A549 (cell line): Measurements from ENCODE around the gene CCDC142. TPM values are rescaled to one million over a fixed set of nuclear protein-coding genes. Genes with fewer than 3 reads are reported as not detected.

ENCODE experiments used
- ATAC-seq, 2 experiments: fragments of 200-7000 bp in 1 of 2; fragments of >200 bp in 1 of 2; cut with Nextera tagmentation in 1 of 2; cut with Tn5 transposase in 1 of 2; 3 replicates each; pipeline versions ENCODE4 v1.8.0 to v1.9.1; 2018 to 2020; ENCODE audit warnings: mild to moderate bottlenecking in 1 of 2, moderate library complexity in 1 of 2
- CTCF ChIA-PET: fragments of 300-600 bp; sonication (Branson Sonifier 250); formaldehyde crosslinking; extraction: SDS; loops from one replicate; lab custom pipeline; 2021; ENCODE audit warnings: antibody characterized with exemption, inconsistent platforms; lab: Yijun Ruan, JAX
- POLR2A ChIA-PET: fragments of 350-600 bp; formaldehyde crosslinking; extraction: SDS; loops from one replicate; lab custom pipeline; 2021; ENCODE audit warnings: antibody characterized with exemption, inconsistent platforms; lab: Yijun Ruan, JAX
- DNase-seq, 2 experiments: peaks; one replicate each; pipeline versions ENCODE4 v3.0.0 to v3.0.0-alpha.2; 2011 to 2016; ENCODE audit warnings: low read depth in 1 of 2, low spot score in 1 of 2
- FAIRE-seq: peaks from 2 replicates; lab custom pipeline; 2011; peaks lifted over from hg19 to GRCh38; lab: Jason Lieb, UNC
- H3K27ac ChIP-seq, 2 experiments: fragments of >200 bp; sonication (Bioruptor Twin); formaldehyde crosslinking; 3 replicates each; pipeline ENCODE4 v1.5.1; 2016 to 2017
- H3K4me1 ChIP-seq: fragments of >200 bp; sonication (Bioruptor Twin); formaldehyde crosslinking; 3 replicates; pipeline ENCODE4 v1.6.1; 2016
- H3K4me2 ChIP-seq: fragments of >200 bp; sonication (Bioruptor Twin); formaldehyde crosslinking; 3 replicates; pipeline ENCODE4 v1.6.1; 2016
- H3K4me3 ChIP-seq: fragments of >200 bp; sonication (Bioruptor Twin); formaldehyde crosslinking; 3 replicates; pipeline ENCODE4 v1.5.1; 2016
- H3K9me3 ChIP-seq: fragments of >200 bp; sonication (Bioruptor Twin); formaldehyde crosslinking; 3 replicates; pipeline ENCODE4 v1.6.1; 2016
- BHLHE40 ChIP-seq: IDR thresholded peaks from 2 replicates; pipeline ENCODE4 v1.6.1; 2012; ENCODE audit warnings: low read depth, low read length, inconsistent platforms
- CEBPB ChIP-seq, 2 experiments: fragments of >200 bp in 1 of 2; sonication (Bioruptor Twin) in 1 of 2; formaldehyde crosslinking in 1 of 2; IDR thresholded peaks; 2 replicates each; pipeline ENCODE4 v1.6.1; 2012 to 2016
- CTCF ChIP-seq: fragments of >200 bp; sonication (Bioruptor Twin); formaldehyde crosslinking; IDR thresholded peaks from 3 replicates; pipeline ENCODE4 v1.5.1; 2016
- E2F6 ChIP-seq: IDR thresholded peaks from 2 replicates; pipeline ENCODE4 v1.6.1; 2012; ENCODE audit warnings: low read depth, borderline replicate concordance
- KDM1A ChIP-seq: fragments of 200-600 bp; sonication (generic); IDR thresholded peaks from 2 replicates; pipeline ENCODE4 v1.6.1; 2016; ENCODE audit warnings: low read depth, mild to moderate bottlenecking
- MAFK ChIP-seq: fragments of 450-650 bp; IDR thresholded peaks from 2 replicates; pipeline ENCODE4 v1.6.1; 2014; ENCODE audit not compliant: partially characterized antibody
- MAX ChIP-seq: IDR thresholded peaks from 2 replicates; pipeline ENCODE4 v1.6.1; 2012
- MYC ChIP-seq: IDR thresholded peaks from 2 replicates; pipeline ENCODE4 v1.6.1; 2012; ENCODE audit warnings: mild to moderate bottlenecking, inconsistent platforms, low read length, improper control_type of control experiment, borderline replicate concordance
- PBX3 ChIP-seq: IDR thresholded peaks from 2 replicates; pipeline ENCODE4 v1.6.1; 2012
- PHF8 ChIP-seq: fragments of 200-600 bp; sonication (generic); IDR thresholded peaks from 2 replicates; pipeline ENCODE4 v1.6.1; 2016; ENCODE audit warnings: low read depth, mild to moderate bottlenecking, antibody characterized with exemption, moderate library complexity, borderline replicate concordance
- POLR2AphosphoS2 ChIP-seq: conservative IDR thresholded peaks from 2 replicates; pipeline ENCODE4 v1.6.1; 2012; ENCODE audit warnings: low read length, improper control_type of control experiment, inconsistent platforms
- RAD21 ChIP-seq, 2 experiments: fragments of >200 bp in 1 of 2; sonication (Bioruptor Twin) in 1 of 2; formaldehyde crosslinking in 1 of 2; IDR thresholded peaks in 1 of 2; conservative IDR thresholded peaks in 1 of 2; 2 replicates in 1 of 2; 3 replicates in 1 of 2; pipeline ENCODE4 v1.6.1; 2012 to 2018; ENCODE audit warnings: inconsistent platforms in 1 of 2
- REST ChIP-seq: fragments of 200-600 bp; sonication (generic); IDR thresholded peaks from 2 replicates; pipeline ENCODE4 v1.6.1; 2016; ENCODE audit warnings: antibody characterized with exemption, mild to moderate bottlenecking, moderate library complexity
- RFX5 ChIP-seq: fragments of 450-650 bp; IDR thresholded peaks from 2 replicates; pipeline ENCODE4 v1.7.1; 2014; ENCODE audit warnings: antibody characterized with exemption, mild to moderate bottlenecking, moderate library complexity
- SMC3 ChIP-seq: fragments of >200 bp; sonication (Bioruptor Twin); formaldehyde crosslinking; IDR thresholded peaks from 3 replicates; pipeline ENCODE4 v1.6.1; 2018; ENCODE audit warnings: inconsistent platforms
- TFCP2L1 ChIP-seq: fragments of 250-450 bp; sonication (Bioruptor Pico); IDR thresholded peaks from 2 replicates; pipeline ENCODE4 v1.5.0; 2021; ENCODE audit warnings: mild to moderate bottlenecking
- WGBS: methylation state at CpG from one replicate; pipeline ENCODE4 v1.1.6; 2017; ENCODE audit errors: missing lambda C conversion rate; 5-methylcytosine and 5-hydroxymethylcytosine counted together
- polyA plus RNA-seq, 4 experiments: library from polyadenylated mRNA; depleted of rRNA in 3 of 4; stranded (reverse); fragments of >200 nt; fragmentation: RNase III in 1 of 4; extraction: RNeasy Plus Mini Kit Qiagen cat#74134 plus additional on column Dnase treatment in 1 of 4; gene quantifications; 2 replicates in 3 of 4; 3 replicates in 1 of 4; pipeline ENCODE4 v1.2.3, GENCODE V29; 2011 to 2017
- TF ChIP-seq, protein P1 (sequence below): fragments of 250-450 bp; sonication (Bioruptor Pico); IDR thresholded peaks from 2 replicates; pipeline ENCODE4 v1.5.0; 2020; ENCODE audit warnings: low read depth, mild to moderate bottlenecking, moderate library complexity

The CCDC142 gene
- polyA plus RNA-seq, 2 of the 4 experiments (the other 2 are of a cell fraction) = 6.8 to 12.8 TPM

GRCh38 chr2:74532222-74532621, 49.4 kb upstream of the CCDC142 start:
- ChIA-PET CTCF (interaction anchor here (0.7 to 8.5 kb wide), 32 partner anchors 10 to 293 kb away, joined by 3 to 92 read pairs (median 6); partner anchors contain the start of genes C2orf81, CCDC142, LBX2 and LOXL3), POLR2A (interaction anchor here (1.0 to 1.9 kb wide), 3 partner anchors 49 to 92 kb away, joined by 3 to 6 read pairs (median 4); partner anchors contain the start of genes CCDC142 and TTC31)
- DNase-seq (peak; percentile 55 to 75), FAIRE-seq (no peak)
- peaks cover 17% of the 10 kb centered on the region for H3K4me1 ChIP-seq
- H3K4me2 ChIP-seq = no peak overlapping the region
- TF ChIP-seq REST (no peak), RAD21 (conservative IDR thresholded peaks at IDR 0.05 in 1 of 2, IDR thresholded peaks at IDR 0.05 in 1 of 2) (peak; percentile 74 to 80), CTCF (peak; percentile 70), SMC3 (peak; percentile 50), MAFK (peak; percentile 82), BHLHE40 (no peak)
- TF ChIP-seq, protein P1, sequence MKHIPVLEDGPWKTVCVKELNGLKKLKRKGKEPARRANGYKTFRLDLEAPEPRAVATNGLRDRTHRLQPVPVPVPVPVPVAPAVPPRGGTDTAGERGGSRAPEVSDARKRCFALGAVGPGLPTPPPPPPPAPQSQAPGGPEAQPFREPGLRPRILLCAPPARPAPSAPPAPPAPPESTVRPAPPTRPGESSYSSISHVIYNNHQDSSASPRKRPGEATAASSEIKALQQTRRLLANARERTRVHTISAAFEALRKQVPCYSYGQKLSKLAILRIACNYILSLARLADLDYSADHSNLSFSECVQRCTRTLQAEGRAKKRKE = no peak
- TF ChIP-seq, all 56 proteins: peak for 4
- Histone ChIP-seq H3K9me3 (no peaks in the 10 kb centered on the region), H3K27ac (no peak overlapping the region), H3K4me3 (no peak overlapping the region)
- no peak for ATAC-seq

DNA sequence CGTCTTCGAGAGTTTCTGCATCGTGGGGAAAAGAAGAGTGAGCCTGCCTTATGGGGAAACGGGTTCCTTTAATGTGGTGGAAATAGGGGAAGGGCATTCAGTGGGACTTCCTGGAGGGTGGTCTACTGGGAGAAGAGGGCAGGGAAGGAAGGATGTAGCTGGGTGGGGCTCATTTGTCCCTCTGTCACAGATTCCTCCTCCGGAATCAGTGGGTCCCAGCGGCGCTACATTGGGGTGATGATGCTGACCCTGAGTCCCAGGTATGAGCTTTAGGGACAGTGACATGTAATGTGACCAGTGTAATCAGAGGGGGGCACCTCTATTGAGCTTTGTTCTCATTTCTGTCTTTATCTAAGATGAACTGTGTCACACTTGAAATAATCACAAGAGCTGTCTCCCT, 48.9 kb upstream of the CCDC142 start:
- no peak for TF ChIP-seq RFX5
- TF ChIP-seq TFCP2L1 (CRISPR knock-in tag) = no peak
- ChIA-PET CTCF (interaction anchor here (0.7 to 8.5 kb wide), 32 partner anchors 8 to 293 kb away, joined by 3 to 92 read pairs (median 6); partner anchors contain the start of genes C2orf81, CCDC142, LBX2 and LOXL3), POLR2A (interaction anchor here (1.0 to 1.9 kb wide), 3 partner anchors 49 to 92 kb away, joined by 3 to 6 read pairs (median 4); partner anchors contain the start of genes CCDC142 and TTC31)
- ATAC-seq = no peak
- DNase-seq = no peak
- Histone ChIP-seq H3K9me3 (no peaks in the 10 kb centered on the region), H3K4me2 (no peak overlapping the region), H3K4me1 (peaks cover 17% of the 10 kb centered on the region), H3K4me3 (no peak overlapping the region), H3K27ac (no peak overlapping the region)
- 91% methylated on average over 7 of the region's 7 CpGs for WGBS
- FAIRE-seq = no peak

GRCh38 chr2:74530239-74531187, 47.7 kb upstream of the CCDC142 start:
- no peaks in the 10 kb centered on the region for H3K9me3 ChIP-seq
- peak overlapping the region; percentile 93 to 96 for H3K27ac ChIP-seq
- H3K4me1 ChIP-seq = peaks cover 17% of the 10 kb centered on the region
- ATAC-seq (peak; percentile 22 to 48; a peak in 5 of 6 replicates), DNase-seq (peak in 1 of 2 experiments; percentile 64), FAIRE-seq (no peak)
- H3K4me2 ChIP-seq = peak overlapping the region; percentile 92
- ChIA-PET CTCF (interaction anchor here (1.4 to 8.5 kb wide), 11 partner anchors 8 to 281 kb away, joined by 4 to 92 read pairs (median 15); partner anchors contain the start of genes CCDC142, LBX2, PCGF1 and TTC31), POLR2A (interaction anchor here (0.6 to 1.9 kb wide), 12 partner anchors 8 to 72 kb away, joined by 3 to 11 read pairs (median 5); partner anchors contain the start of genes CCDC142, PCGF1, TTC31 and WBP1)
- peak overlapping the region; percentile 57 for H3K4me3 ChIP-seq
- WGBS = 19% methylated on average over 52 of the region's 54 CpGs
- TF ChIP-seq POLR2AphosphoS2 (no peak), E2F6 (peak; percentile 85), MAX (peak; percentile 71; the same call in 1 of the 2 replicates), PHF8 (no peak), PBX3 (no peak), CEBPB (IDR thresholded peaks at IDR 0.05) (no peak), TFCP2L1 (CRISPR knock-in tag) (no peak), KDM1A (no peak), MYC (no peak)
